ENCODE measurements around the gene DNAJB6. TPM values are rescaled to one million over a fixed set of nuclear protein-coding genes. Genes with fewer than 3 reads are reported as not detected.

The DNAJB6 gene
- total RNA-seq, 1 donor from 2014 or later = 26.3 TPM

- ATAC-seq (peak; percentile 52), DNase-seq (ENCODE audit: low spot score) (no peak)
Observed at GRCh38 chr7:157425137-157425731, 88.4 kb downstream of the DNAJB6 start.

GRCh38 chr7:157425761-157426160 lies 89.0 kb downstream of the DNAJB6 start:
- DNase-seq (ENCODE audit: low spot score) = no peak
- no peak for ATAC-seq

DNA sequence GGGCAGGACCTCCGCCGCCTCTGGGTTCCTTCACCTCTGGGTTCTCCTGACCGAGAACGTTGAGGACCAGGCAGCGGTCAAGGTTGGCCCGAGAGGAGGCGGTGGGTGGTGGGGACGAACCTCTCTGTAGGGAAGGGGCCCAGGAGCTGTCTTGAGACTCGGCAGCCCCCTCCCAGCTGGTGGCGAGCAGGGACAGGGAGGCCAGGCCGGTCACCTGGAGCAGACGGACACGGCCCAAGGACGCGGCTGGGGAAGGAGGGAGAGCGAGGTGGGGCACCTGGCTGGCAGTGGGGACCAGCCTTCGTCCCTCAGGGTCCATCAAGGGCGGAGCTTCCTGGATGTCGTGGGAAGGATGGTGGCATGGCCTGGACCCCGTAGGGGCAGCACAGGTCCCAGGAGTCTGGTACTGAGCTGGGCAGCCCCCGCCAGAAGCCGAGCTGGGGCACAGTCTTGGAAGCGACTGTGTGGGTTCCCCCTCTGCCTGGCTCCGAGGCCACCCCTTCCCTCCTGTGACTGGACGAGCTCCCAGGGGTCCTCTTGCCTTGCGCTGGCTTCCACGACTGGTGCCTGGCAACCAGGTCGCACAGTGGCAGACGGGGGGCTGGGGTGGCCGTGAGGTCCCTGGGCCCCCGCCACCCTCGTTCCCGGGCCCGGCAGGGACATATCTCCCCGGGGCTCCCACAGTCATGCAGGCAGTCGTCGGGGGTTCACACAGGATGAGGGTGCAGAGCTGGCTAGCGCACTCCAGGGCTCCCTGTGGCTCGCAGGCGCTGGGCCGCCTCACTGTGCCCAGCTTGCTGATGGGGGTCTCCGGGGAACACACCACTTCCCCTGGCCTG lies 89.9 kb downstream of the DNAJB6 start:
- ATAC-seq = no peak
- DNase-seq (ENCODE audit: low spot score) = no peak

GRCh38 chr7:157427811-157428553 lies 91.2 kb downstream of the DNAJB6 start:
- DNase-seq (ENCODE audit: low spot score) (no peak), ATAC-seq (no peak)

- DNase-seq (ENCODE audit: low spot score) (no peak), ATAC-seq (no peak)
Observed at GRCh38 chr7:157428554-157428945, 91.7 kb downstream of the DNAJB6 start.

- no peak for DNase-seq (ENCODE audit: low spot score)
- no peak for ATAC-seq
Observed at GRCh38 chr7:157429001-157429679, 92.3 kb downstream of the DNAJB6 start.

GRCh38 chr7:157429680-157430224 lies 92.9 kb downstream of the DNAJB6 start:
- ATAC-seq = no peak
- no peak for DNase-seq (ENCODE audit: low spot score)

- no peak for ATAC-seq
- DNase-seq (ENCODE audit: low spot score) = no peak
Observed at GRCh38 chr7:157430721-157431120, 93.9 kb downstream of the DNAJB6 start.

DNA sequence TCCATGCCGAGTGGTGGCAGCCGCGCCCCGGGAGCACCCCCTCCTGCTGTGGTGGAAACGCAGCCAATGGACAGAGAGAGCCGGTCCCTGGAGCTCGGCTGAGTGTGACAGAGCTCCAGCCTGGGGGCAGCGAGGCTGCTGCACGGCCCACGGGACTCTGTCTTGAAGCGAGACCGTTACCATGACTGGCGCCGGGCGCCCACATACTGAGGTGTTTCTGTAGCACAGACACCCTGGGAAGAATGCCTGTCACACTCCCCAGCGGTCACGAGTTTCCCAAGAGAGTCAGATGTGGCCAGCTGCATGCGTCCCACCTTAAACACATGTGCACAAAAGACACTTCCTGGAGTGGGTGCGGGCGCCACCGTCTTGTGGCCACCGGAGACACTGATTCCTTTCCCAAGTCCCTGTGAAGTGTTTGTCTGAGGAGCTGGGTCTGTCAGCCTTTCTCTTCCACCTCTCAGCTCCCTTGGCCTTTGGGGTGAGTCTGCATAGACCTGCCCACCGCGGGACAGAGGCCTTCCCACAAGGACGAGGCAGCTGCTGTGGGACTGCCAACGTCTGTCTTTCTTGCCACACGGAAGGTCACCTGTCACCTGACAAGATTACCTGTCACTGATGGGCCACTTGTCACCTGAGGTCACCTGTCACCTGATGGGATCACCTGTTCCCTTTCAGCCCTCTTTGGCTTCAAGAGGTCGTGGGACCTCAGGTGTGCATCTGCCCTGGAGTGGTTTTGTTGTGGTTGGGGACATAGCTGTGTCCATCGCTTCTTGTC lies 94.6 kb downstream of the DNAJB6 start:
- DNase-seq (ENCODE audit: low spot score) (no peak), ATAC-seq (no peak)

GRCh38 chr7:157431951-157432540 lies 95.2 kb downstream of the DNAJB6 start:
- DNase-seq (ENCODE audit: low spot score) (no peak), ATAC-seq (no peak)

DNA sequence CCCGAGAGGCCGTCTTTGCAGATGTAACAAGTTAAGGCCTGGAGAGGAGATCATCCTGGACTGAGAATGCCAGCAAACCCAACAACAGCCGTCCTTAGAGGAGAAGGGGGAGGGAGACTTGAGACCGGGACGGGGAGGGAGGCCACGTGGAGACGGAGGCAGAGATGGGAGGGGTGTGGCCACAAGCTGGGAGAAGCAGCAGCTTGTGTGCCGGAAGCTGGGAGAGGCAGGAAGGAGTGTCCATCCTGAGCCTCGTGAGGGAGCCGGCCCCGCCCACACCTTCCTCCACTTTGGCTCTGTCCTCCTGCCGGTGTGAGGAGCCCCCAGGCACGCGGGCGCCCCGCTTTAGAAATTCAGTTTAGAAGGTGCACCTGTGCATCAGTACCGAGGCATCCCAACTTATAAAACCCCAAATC lies 95.7 kb downstream of the DNAJB6 start:
- ATAC-seq (no peak), DNase-seq (ENCODE audit: low spot score) (peak; percentile 43)

DNA sequence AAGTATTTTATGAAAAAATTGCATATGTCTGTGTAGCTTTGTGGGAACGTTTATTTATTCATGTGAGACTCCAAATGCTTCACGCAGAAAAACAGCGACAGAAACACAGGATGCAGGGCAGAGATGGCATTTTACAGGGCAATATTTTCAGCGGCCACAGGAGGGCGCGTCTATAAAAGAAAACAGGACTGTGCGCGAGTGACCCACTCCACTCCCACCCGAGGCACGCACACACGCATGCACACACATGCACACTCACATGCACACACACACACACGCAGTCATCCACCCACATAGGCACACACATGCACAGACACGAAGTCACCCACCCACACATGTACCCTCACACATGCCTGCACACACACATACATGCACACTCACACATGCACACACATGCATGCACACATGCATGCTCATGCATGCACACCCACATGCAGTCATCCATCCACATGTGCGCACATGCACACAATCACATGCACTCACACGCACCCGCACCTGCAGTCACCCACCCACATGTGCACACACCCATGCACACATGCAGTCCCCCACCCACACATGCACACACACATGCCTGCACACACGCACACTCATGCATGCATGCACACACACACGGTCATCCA lies 96.3 kb downstream of the DNAJB6 start:
- peak; percentile 73 for ATAC-seq
- DNase-seq (ENCODE audit: low spot score) = peak; percentile 46

DNA sequence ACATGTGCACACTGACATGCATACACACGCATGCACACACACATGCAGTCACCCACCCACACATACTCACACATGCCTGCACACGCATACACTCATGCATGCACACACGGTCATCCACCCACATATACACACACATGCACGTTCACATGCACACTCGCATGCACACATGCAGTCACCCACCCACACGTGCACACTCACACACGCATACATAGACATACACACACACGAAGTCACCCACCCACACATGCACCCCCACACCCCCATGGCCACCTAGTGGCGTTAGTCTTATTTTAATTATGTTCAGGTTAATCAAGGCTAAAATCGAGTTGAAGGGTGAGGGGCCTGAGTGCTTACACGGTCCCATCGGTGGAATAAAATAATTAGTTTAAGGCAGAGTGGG lies 96.8 kb downstream of the DNAJB6 start:
- no peak for DNase-seq (ENCODE audit: low spot score)
- no peak for ATAC-seq

DNA sequence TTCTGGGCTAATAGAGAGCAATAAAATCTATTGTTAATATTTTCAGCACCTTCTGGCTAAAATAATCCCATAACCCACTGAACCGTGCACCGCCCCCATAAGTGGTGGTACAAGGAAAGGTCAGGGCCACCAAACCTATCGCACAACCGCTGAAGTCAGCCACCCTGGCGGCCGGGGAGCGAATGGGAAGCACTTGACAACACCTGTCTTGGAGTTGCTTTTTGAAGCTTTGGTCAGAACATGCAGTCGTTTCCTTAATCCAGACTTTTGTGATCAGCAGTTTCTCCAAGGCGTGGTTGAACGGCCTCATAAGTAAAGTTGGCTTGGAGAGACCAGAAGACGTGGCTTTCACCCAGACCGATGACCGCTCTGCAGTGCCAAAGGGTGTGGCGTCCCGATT lies 97.4 kb downstream of the DNAJB6 start:
- DNase-seq (ENCODE audit: low spot score) (no peak), ATAC-seq (no peak)

- ATAC-seq (no peak), DNase-seq (ENCODE audit: low spot score) (no peak)
Observed at GRCh38 chr7:157434701-157435100, 97.9 kb downstream of the DNAJB6 start.

DNA sequence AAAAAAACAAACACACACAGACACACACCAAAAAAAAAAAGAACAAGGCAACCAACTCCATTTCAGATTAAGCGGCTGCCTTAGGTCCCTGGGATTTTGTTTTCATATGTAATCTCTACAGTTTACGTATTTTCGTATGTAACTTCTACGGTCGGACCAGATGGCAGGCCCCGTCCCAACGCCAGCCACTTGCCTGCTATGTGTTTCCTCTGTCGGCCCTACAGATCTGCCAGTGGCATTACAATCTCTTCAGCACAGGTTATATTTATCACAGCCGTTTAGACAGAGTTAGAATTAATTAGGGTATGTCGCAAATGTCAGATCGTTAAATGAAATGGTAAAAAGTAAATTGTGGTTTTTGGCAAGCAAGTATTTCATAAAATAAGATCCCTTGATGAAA lies 99.3 kb downstream of the DNAJB6 start:
- ATAC-seq = no peak

GRCh38 chr7:157436763-157437480 lies 100.1 kb downstream of the DNAJB6 start:
- no peak for ATAC-seq
- DNase-seq (ENCODE audit: low spot score) = peak; percentile 18

More for the DNA sequence above, 99.3 kb downstream of the DNAJB6 start:
- no peak for DNase-seq (ENCODE audit: low spot score)

GRCh38 chr7:157437519-157438061 lies 100.8 kb downstream of the DNAJB6 start:
- ATAC-seq (no peak), DNase-seq (ENCODE audit: low spot score) (no peak)

All from left lobe of liver (tissue), 2 donors.